OCI-LY1 (cell line): Measurements from ENCODE around the gene FCRLA.
A peak's percentile ranks its signal among the peaks of the same experiment; 100 is the strongest.

Experiments used
- H2AFZ ChIP-seq: fragments of 200-600 bp; sonication (generic), shearing (Covaris generic); 2 replicates; pipeline ENCODE4 v1.6.0; 2014; ENCODE audit warnings: antibody characterized with exemption, mild to moderate bottlenecking, low read length
- H3F3A ChIP-seq: fragments of 200-600 bp; sonication (generic), shearing (Covaris generic); 2 replicates; pipeline ENCODE4 v1.6.0; 2014; ENCODE audit warnings: mild to moderate bottlenecking, antibody characterized with exemption, low read length, moderate library complexity; ENCODE audit not compliant: insufficient read depth
- H3K27ac ChIP-seq: fragments of 200-600 bp; sonication (generic); 2 replicates; pipeline ENCODE4 v1.5.1; 2014; ENCODE audit warnings: low read length, mixed run types, mild to moderate bottlenecking, low read depth; ENCODE audit not compliant: poor library complexity, severe bottlenecking
- H3K27me3 ChIP-seq: fragments of 200-600 bp; sonication (generic); 2 replicates; pipeline ENCODE4 v1.6.0; 2014; ENCODE audit warnings: antibody characterized with exemption, mild to moderate bottlenecking, low read length, moderate library complexity; ENCODE audit not compliant: insufficient read depth
- H3K36me3 ChIP-seq: fragments of 200-600 bp; sonication (generic); 2 replicates; pipeline ENCODE4 v1.6.1; 2014; ENCODE audit warnings: mild to moderate bottlenecking, antibody characterized with exemption, low read length, moderate library complexity, mixed read lengths; ENCODE audit not compliant: insufficient read depth
- H3K4me1 ChIP-seq: fragments of 200-600 bp; sonication (generic); 2 replicates; pipeline ENCODE4 v1.5.1; 2014; ENCODE audit warnings: mild to moderate bottlenecking, low read length, moderate library complexity; ENCODE audit not compliant: insufficient read depth, severe bottlenecking
- H3K4me2 ChIP-seq: fragments of 200-600 bp; sonication (generic), shearing (Covaris generic); 2 replicates; pipeline ENCODE4 v1.6.1; 2014; ENCODE audit warnings: low read length
- H3K4me3 ChIP-seq: fragments of 200-600 bp; sonication (generic); 2 replicates; pipeline ENCODE4 v1.5.1; 2014; ENCODE audit warnings: low read length, low read depth, mild to moderate bottlenecking, mixed read lengths; ENCODE audit not compliant: poor library complexity, severe bottlenecking
- H3K79me2 ChIP-seq: fragments of 200-600 bp; shearing (Covaris generic); 2 replicates; pipeline ENCODE4 v1.6.1; 2016; ENCODE audit warnings: mixed run types, low read length, mixed read lengths; ENCODE audit not compliant: insufficient read depth
- H3K9ac ChIP-seq: fragments of 200-600 bp; sonication (generic), shearing (Covaris generic); 2 replicates; pipeline ENCODE4 v1.6.1; 2014; ENCODE audit warnings: mild to moderate bottlenecking, low read length, mixed read lengths
- H3K9me2 ChIP-seq: fragments of 200-600 bp; sonication (generic), shearing (Covaris generic); 2 replicates; pipeline ENCODE4 v1.6.1; 2014; ENCODE audit warnings: low read depth, mild to moderate bottlenecking, low read length, mixed read lengths
- H3K9me3 ChIP-seq: fragments of 200-600 bp; shearing (Covaris generic); 2 replicates; pipeline ENCODE4 v1.6.1; 2014; ENCODE audit warnings: low read length, mixed read lengths
- H4K20me1 ChIP-seq: fragments of 200-600 bp; sonication (generic), shearing (Covaris generic); 2 replicates; pipeline ENCODE4 v1.6.0; 2016; ENCODE audit warnings: mild to moderate bottlenecking, low read length; ENCODE audit not compliant: insufficient read depth
- EZH2 ChIP-seq: fragments of 200-600 bp; sonication (generic), shearing (Covaris generic); IDR thresholded peaks from 2 replicates; pipeline ENCODE4 v1.8.0; 2017; ENCODE audit warnings: borderline replicate concordance, mixed run types, mild to moderate bottlenecking, antibody characterized with exemption, low read length, moderate library complexity, mixed read lengths
- TF ChIP-seq, protein P1 (sequence below): fragments of 200-600 bp; sonication (generic), shearing (Covaris generic); IDR thresholded peaks from 2 replicates; pipeline ENCODE4 v1.5.1; 2017; ENCODE audit warnings: mild to moderate bottlenecking, antibody characterized with exemption, low read length, moderate library complexity, mixed read lengths

The FCRLA gene

DNA sequence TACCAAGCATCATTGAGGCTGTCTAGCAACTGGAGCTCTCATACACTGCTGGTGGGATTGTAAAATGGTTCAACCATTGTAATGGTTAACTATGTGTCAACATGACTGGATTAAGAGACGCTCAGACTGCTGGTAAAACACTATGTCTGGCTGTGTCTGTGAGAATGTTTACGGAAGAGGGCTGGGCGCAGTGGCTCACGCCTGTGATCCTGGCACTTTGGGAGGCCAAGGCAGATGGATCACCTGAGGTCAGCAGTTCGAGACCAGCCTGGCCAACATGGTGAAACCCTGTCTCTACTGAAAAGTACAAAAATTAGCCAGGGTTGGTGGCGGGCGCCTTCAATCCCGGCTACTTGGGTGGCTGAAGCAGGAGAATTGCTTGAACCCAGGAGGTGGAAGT, 4.8 kb upstream of the FCRLA start:
- TF ChIP-seq, protein P1, sequence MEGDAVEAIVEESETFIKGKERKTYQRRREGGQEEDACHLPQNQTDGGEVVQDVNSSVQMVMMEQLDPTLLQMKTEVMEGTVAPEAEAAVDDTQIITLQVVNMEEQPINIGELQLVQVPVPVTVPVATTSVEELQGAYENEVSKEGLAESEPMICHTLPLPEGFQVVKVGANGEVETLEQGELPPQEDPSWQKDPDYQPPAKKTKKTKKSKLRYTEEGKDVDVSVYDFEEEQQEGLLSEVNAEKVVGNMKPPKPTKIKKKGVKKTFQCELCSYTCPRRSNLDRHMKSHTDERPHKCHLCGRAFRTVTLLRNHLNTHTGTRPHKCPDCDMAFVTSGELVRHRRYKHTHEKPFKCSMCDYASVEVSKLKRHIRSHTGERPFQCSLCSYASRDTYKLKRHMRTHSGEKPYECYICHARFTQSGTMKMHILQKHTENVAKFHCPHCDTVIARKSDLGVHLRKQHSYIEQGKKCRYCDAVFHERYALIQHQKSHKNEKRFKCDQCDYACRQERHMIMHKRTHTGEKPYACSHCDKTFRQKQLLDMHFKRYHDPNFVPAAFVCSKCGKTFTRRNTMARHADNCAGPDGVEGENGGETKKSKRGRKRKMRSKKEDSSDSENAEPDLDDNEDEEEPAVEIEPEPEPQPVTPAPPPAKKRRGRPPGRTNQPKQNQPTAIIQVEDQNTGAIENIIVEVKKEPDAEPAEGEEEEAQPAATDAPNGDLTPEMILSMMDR = no peak
- no peak for TF ChIP-seq EZH2
- Histone ChIP-seq H2AFZ (no peak overlapping the region), H3K36me3 (no peaks in the 10 kb centered on the region)

DNA sequence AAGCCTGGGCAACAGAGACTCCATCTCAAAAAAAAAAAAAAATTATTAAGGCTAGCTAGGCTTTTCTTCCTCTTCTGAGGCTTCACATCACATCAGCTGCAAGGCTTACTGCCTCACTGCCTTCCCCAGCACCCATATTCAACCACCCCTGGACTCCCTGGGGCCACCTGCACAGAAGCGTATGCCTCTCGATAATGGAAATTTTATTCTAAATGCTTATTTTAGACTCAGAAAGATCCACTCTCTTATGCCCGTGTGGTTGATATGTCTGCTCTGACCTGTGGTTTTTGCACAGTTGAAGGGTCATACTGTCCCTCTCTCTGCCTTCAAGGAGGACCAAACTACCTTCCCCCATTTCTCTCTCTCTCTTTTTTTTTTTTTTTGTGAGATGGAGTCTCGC, 1.5 kb upstream of the FCRLA start:
- H3K4me2 ChIP-seq = peak overlapping the region; percentile 93; the same call in 1 of the 2 replicates
- H3K4me3 ChIP-seq = peak overlapping the region; percentile 83
- no peaks in the 10 kb centered on the region for H3K9me3 ChIP-seq
- no peaks in the 10 kb centered on the region for H3K27me3 ChIP-seq
- peak overlapping the region; percentile 91; the same call in 1 of the 2 replicates for H3K9ac ChIP-seq
- no peaks in the 10 kb centered on the region for H3K9me2 ChIP-seq
- peaks cover 29% of the 10 kb centered on the region for H3K36me3 ChIP-seq
- H2AFZ ChIP-seq = no peak overlapping the region
- peak overlapping the region; percentile 99 for H3K27ac ChIP-seq
- peaks cover 45% of the 10 kb centered on the region for H3K4me1 ChIP-seq
- H3F3A ChIP-seq = peaks cover 3% of the 10 kb centered on the region; the same call in 1 of the 2 replicates
- H4K20me1 ChIP-seq = no peaks in the 10 kb centered on the region
- H3K79me2 ChIP-seq = peaks cover 39% of the 10 kb centered on the region
- TF ChIP-seq EZH2 = no peak

More for the DNA sequence above, 4.8 kb upstream of the FCRLA start:
- Histone ChIP-seq H3K4me1 (peaks cover 29% of the 10 kb centered on the region), H3K9me3 (no peaks in the 10 kb centered on the region), H3K4me2 (no peak overlapping the region), H3K27me3 (no peaks in the 10 kb centered on the region), H3K79me2 (peaks cover 6% of the 10 kb centered on the region), H3K9me2 (no peaks in the 10 kb centered on the region), H3K4me3 (no peak overlapping the region), H4K20me1 (no peaks in the 10 kb centered on the region), H3F3A (peaks cover 3% of the 10 kb centered on the region; the same call in 1 of the 2 replicates), H3K9ac (no peak overlapping the region), H3K27ac (no peak overlapping the region)

DNA sequence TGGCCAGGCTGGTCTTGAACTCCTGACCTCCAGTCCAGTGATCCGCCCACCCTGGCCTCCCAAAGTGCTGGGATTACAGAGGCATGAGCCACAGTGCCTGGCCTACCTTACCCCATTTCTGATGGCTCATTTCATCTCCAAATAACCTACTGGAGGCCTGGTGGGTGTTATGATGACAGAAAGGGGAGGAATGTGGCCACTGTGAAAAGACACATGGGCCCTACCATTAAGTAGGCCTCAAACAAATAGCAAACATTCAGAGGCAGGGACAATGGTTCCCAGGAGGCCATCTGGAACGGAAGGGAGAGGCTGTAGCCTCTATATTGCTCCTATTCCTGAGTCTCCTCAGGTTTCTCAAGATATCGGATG, 932 bp upstream of the FCRLA start:
- Histone ChIP-seq H3F3A (peaks cover 3% of the 10 kb centered on the region; the same call in 1 of the 2 replicates), H3K9me3 (no peaks in the 10 kb centered on the region), H3K79me2 (peaks cover 41% of the 10 kb centered on the region), H3K9me2 (no peaks in the 10 kb centered on the region), H3K4me2 (peak overlapping the region; percentile 93), H3K4me3 (peak overlapping the region; percentile 83), H3K36me3 (peaks cover 34% of the 10 kb centered on the region), H4K20me1 (no peaks in the 10 kb centered on the region), H3K27me3 (no peaks in the 10 kb centered on the region), H3K27ac (peak overlapping the region; percentile 99), H3K4me1 (peaks cover 50% of the 10 kb centered on the region), H2AFZ (no peak overlapping the region), H3K9ac (peak overlapping the region; percentile 91)
- TF ChIP-seq, protein P1 = no peak
- no peak for TF ChIP-seq EZH2

DNA sequence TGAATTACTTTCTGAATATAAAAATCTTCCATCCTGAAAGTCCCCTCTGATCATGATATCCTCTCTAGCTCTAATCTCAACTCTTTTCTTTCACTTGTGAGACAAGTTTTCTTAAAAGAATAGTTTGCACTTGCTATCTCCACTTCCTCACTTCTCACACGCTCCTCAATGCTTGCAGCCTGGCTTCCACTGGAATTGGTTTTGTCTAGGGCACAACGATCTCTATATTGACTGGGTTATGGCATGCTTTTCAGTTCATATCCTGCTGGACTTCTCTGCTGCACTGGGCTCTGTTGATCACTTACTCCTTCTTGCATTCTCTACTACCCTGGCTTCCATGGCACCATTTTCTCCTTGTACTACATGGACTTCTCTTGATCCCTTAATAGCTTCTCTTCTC, 474 bp downstream of the FCRLA start:
- Histone ChIP-seq H3K4me2 (peak overlapping the region; percentile 93), H3K4me3 (peak overlapping the region; percentile 83), H3K27ac (peak overlapping the region; percentile 99)

More for the DNA sequence above, 474 bp downstream of the FCRLA start:
- no peak for TF ChIP-seq EZH2
- TF ChIP-seq, protein P1 = no peak
- Histone ChIP-seq H3K9me3 (no peaks in the 10 kb centered on the region), H3K9me2 (no peaks in the 10 kb centered on the region), H3F3A (peaks cover 3% of the 10 kb centered on the region; the same call in 1 of the 2 replicates), H3K36me3 (peaks cover 48% of the 10 kb centered on the region), H3K4me1 (peaks cover 60% of the 10 kb centered on the region), H2AFZ (no peak overlapping the region), H3K9ac (peak overlapping the region; percentile 91), H4K20me1 (no peaks in the 10 kb centered on the region), H3K27me3 (no peaks in the 10 kb centered on the region), H3K79me2 (peaks cover 41% of the 10 kb centered on the region)
